H9 (cell line): ENCODE results near the gene ZFYVE19. TPM values are rescaled to one million over a fixed set of nuclear protein-coding genes. Genes with fewer than 3 reads are reported as not detected.
A peak's percentile ranks its signal among the peaks of the same experiment; 100 is the strongest.

Experiments
- DNase-seq: peaks from one replicate; pipeline ENCODE4 v3.0.0-alpha.2; 2017
- H2AFZ ChIP-seq: one replicate; pipeline ENCODE4 v1.6.1; 2013; ENCODE audit warnings: mild to moderate bottlenecking, low read length, control low read depth, moderate library complexity
- H2AK5ac ChIP-seq: 2 replicates; pipeline ENCODE4 v1.6.1; 2013; ENCODE audit warnings: low read length, control low read depth, mixed read lengths; ENCODE audit not compliant: insufficient read length
- H2BK120ac ChIP-seq: one replicate; pipeline ENCODE4 v1.6.1; 2013; ENCODE audit warnings: low read depth, mild to moderate bottlenecking, low read length, control low read depth, inconsistent platforms; ENCODE audit not compliant: poor library complexity, severe bottlenecking
- H2BK12ac ChIP-seq: 2 replicates; pipeline ENCODE4 v1.6.1; 2013; ENCODE audit warnings: low read length, control low read depth, mixed read lengths, low read depth; ENCODE audit not compliant: insufficient read length
- H2BK15ac ChIP-seq: 2 replicates; pipeline ENCODE4 v1.6.1; 2013; ENCODE audit warnings: low read depth, low read length, control low read depth
- H2BK20ac ChIP-seq: one replicate; pipeline ENCODE4 v1.6.1; 2013; ENCODE audit warnings: low read depth, mild to moderate bottlenecking, low read length, control low read depth, inconsistent platforms; ENCODE audit not compliant: poor library complexity, severe bottlenecking
- H2BK5ac ChIP-seq: 2 replicates; pipeline ENCODE4 v1.6.1; 2013; ENCODE audit warnings: low read length, control low read depth, mixed read lengths; ENCODE audit not compliant: insufficient read length
- H3K14ac ChIP-seq: 2 replicates; pipeline ENCODE4 v1.6.1; 2013; ENCODE audit warnings: low read length, control low read depth; ENCODE audit not compliant: insufficient read depth
- H3K18ac ChIP-seq: 2 replicates; pipeline ENCODE4 v1.6.1; 2013; ENCODE audit warnings: low read depth, mild to moderate bottlenecking, mixed read lengths, low read length, control low read depth; ENCODE audit not compliant: insufficient read length
- H3K23ac ChIP-seq: 2 replicates; pipeline ENCODE4 v1.6.1; 2013; ENCODE audit warnings: low read length, control low read depth, mixed read lengths, low read depth; ENCODE audit not compliant: insufficient read length
- H3K23me2 ChIP-seq: 2 replicates; pipeline ENCODE4 v1.6.1; 2013; ENCODE audit warnings: low read depth, mild to moderate bottlenecking, mixed read lengths, low read length, control low read depth; ENCODE audit not compliant: insufficient read length, poor library complexity, severe bottlenecking
- H3K27ac ChIP-seq: 2 replicates; pipeline ENCODE4 v1.5.1; 2013; ENCODE audit warnings: low read length, control low read depth, mixed read lengths, low read depth; ENCODE audit not compliant: insufficient read length
- H3K27me3 ChIP-seq: 2 replicates; pipeline ENCODE4 v1.6.1; 2013; ENCODE audit warnings: low read length, control low read depth, inconsistent platforms; ENCODE audit not compliant: insufficient read depth
- H3K4ac ChIP-seq: 2 replicates; pipeline ENCODE4 v1.6.1; 2013; ENCODE audit warnings: low read depth, mild to moderate bottlenecking, control low read depth, inconsistent platforms, low read length, moderate library complexity
- H3K4me1 ChIP-seq: 2 replicates; pipeline ENCODE4 v1.6.1; 2013; ENCODE audit warnings: low read length, control low read depth, inconsistent platforms; ENCODE audit not compliant: insufficient read depth
- H3K4me2 ChIP-seq: 2 replicates; pipeline ENCODE4 v1.6.1; 2013; ENCODE audit warnings: low read length, control low read depth, mixed read lengths; ENCODE audit not compliant: insufficient read length, insufficient read depth
- H3K56ac ChIP-seq: 2 replicates; pipeline ENCODE4 v1.6.1; 2013; ENCODE audit warnings: low read depth, mild to moderate bottlenecking, mixed read lengths, low read length, control low read depth; ENCODE audit not compliant: insufficient read length
- H3K79me1 ChIP-seq: 2 replicates; pipeline ENCODE4 v1.6.1; 2013; ENCODE audit warnings: low read depth, mild to moderate bottlenecking, moderate library complexity, low read length, control low read depth, inconsistent platforms; ENCODE audit not compliant: insufficient read depth, poor library complexity, severe bottlenecking
- H3K79me2 ChIP-seq: 2 replicates; pipeline ENCODE4 v1.6.1; 2013; ENCODE audit warnings: low read length, control low read depth, inconsistent platforms; ENCODE audit not compliant: insufficient read depth
- H3K9ac ChIP-seq: 2 replicates; pipeline ENCODE4 v1.6.1; 2013; ENCODE audit warnings: low read length, control low read depth, mixed read lengths; ENCODE audit not compliant: insufficient read length; ENCODE audit errors: extremely low read depth
- H3K9me3 ChIP-seq: one replicate; pipeline ENCODE4 v1.6.1; 2013; ENCODE audit warnings: low read depth, low read length, inconsistent platforms; ENCODE audit not compliant: control insufficient read depth
- H3T11ph ChIP-seq: one replicate; pipeline ENCODE4 v1.6.1; 2013; ENCODE audit warnings: mild to moderate bottlenecking, low read length, control low read depth, inconsistent platforms
- H4K20me1 ChIP-seq: one replicate; pipeline ENCODE4 v1.6.1; 2013; ENCODE audit not compliant: control insufficient read depth, insufficient read length, insufficient read depth
- H4K5ac ChIP-seq: 2 replicates; pipeline ENCODE4 v1.6.1; 2013; ENCODE audit warnings: low read depth, mild to moderate bottlenecking, mixed read lengths, low read length, control low read depth; ENCODE audit not compliant: insufficient read length
- H4K8ac ChIP-seq: replicated peaks from 2 replicates; pipeline ENCODE4 v1.6.1; 2013; ENCODE audit warnings: low read length, control low read depth, mixed read lengths, low read depth; ENCODE audit not compliant: insufficient read length
- H4K91ac ChIP-seq: 2 replicates; pipeline ENCODE4 v1.6.1; 2013; ENCODE audit warnings: low read depth, mild to moderate bottlenecking, moderate library complexity, mixed read lengths, low read length, control low read depth; ENCODE audit not compliant: insufficient read length
- H3K27ac Mint-ChIP-seq, 3 experiments: 2 replicates in 2 of 3; 3 replicates in 1 of 3; pipeline ENCODE4 v1.8.0; 2020 to 2021; ENCODE audit warnings: mixed read lengths in 3 of 3, mild to moderate bottlenecking in 1 of 3, moderate library complexity in 1 of 3
- H3K27me3 Mint-ChIP-seq: 2 replicates; pipeline ENCODE4 v1.8.0; 2021; ENCODE audit warnings: low read depth, mild to moderate bottlenecking, moderate library complexity, mixed read lengths
- H3K36me3 Mint-ChIP-seq, 3 experiments: 2 replicates in 2 of 3; 3 replicates in 1 of 3; pipeline ENCODE4 v1.8.0; 2020 to 2021; ENCODE audit warnings: low read depth in 3 of 3, mixed read lengths in 3 of 3; ENCODE audit not compliant: insufficient read depth in 1 of 3
- H3K4me1 Mint-ChIP-seq, 2 experiments: 2 replicates each; pipeline ENCODE4 v1.8.0; 2020; ENCODE audit warnings: mixed read lengths in 2 of 2
- H3K4me3 Mint-ChIP-seq, 2 experiments: 2 replicates in 1 of 2; 3 replicates in 1 of 2; pipeline ENCODE4 v1.8.0; 2020 to 2021; ENCODE audit warnings: mild to moderate bottlenecking in 2 of 2, mixed read lengths in 2 of 2, moderate library complexity in 1 of 2
- H3K9me3 Mint-ChIP-seq, 2 experiments: 2 replicates in 1 of 2; 3 replicates in 1 of 2; pipeline ENCODE4 v1.8.0; 2020; ENCODE audit warnings: mild to moderate bottlenecking in 2 of 2, mixed read lengths in 2 of 2, moderate library complexity in 1 of 2
- WGBS: extraction: QIAGEN DNeasy Blood & Tissue Kit; methylation state at CpG from one replicate; pipeline ENCODE4 v1.1.7; 2013; ENCODE audit warnings: missing lambda C conversion rate, low lambda C conversion rate, mixed read lengths; ENCODE audit not compliant: insufficient read length; ENCODE audit errors: extremely low coverage; 5-methylcytosine and 5-hydroxymethylcytosine counted together
- total RNA-seq: library from RNA; stranded (reverse); gene quantifications from 2 replicates; pipeline ENCODE4 v1.2.1, GENCODE V29; 2021
- TF ChIP-seq, protein P1 (sequence below): fragments of 200-600 bp; sonication (generic); conservative IDR thresholded peaks from 3 replicates; pipeline ENCODE4 v1.8.0; 2021; ENCODE audit warnings: antibody characterized with exemption, mild to moderate bottlenecking

ZFYVE19 gene
- total RNA-seq, 1 experiment from 2014 or later, result 11.3 TPM

- H4K8ac ChIP-seq, result no peak overlapping the region
- no peak for DNase-seq
- Mint-ChIP-seq H3K27me3 (no peaks in the 10 kb centered on the region; the same call in 1 of the 2 replicates), H3K27ac (peak overlapping the region in 1 of 3 experiments; percentile 58; a peak in 2 of 7 replicates), H3K36me3 (peaks cover 0 to 14% (median 0%) of the 10 kb centered on the region in 3 experiments; a peak in 3 of 7 replicates), H3K4me3 (0 out of 5 replicates have a peak overlapping the region, but pooled peaks of 1 of the 2 experiments have one; percentile 38), H3K4me1 (peaks cover 16 to 17% of the 10 kb centered on the region in 2 experiments), H3K9me3 (no peaks in the 10 kb centered on the region)
- WGBS, result no CpG with 5 or more reads among the region's 8 CpGs
- H3K23me2 ChIP-seq, result peaks cover 4% of the 10 kb centered on the region
- H3K79me2 ChIP-seq, result no peaks in the 10 kb centered on the region
- H2BK20ac ChIP-seq, result no peak overlapping the region
- H4K91ac ChIP-seq, result no peak overlapping the region
- H3K14ac ChIP-seq, result no peak overlapping the region
- H2BK120ac ChIP-seq, result no peak overlapping the region
- no peak overlapping the region for H2BK5ac ChIP-seq
- H3K9ac ChIP-seq, result no peak overlapping the region
- no peak overlapping the region for H3K23ac ChIP-seq
- no peak overlapping the region for H2AK5ac ChIP-seq
- no peaks in the 10 kb centered on the region for H3K9me3 ChIP-seq
- H3K4me2 ChIP-seq, result no peak overlapping the region
- H3K18ac ChIP-seq, result no peak overlapping the region
- no peak overlapping the region for H2BK15ac ChIP-seq
- H4K5ac ChIP-seq, result no peak overlapping the region
- H3K56ac ChIP-seq, result no peak overlapping the region
- no peaks in the 10 kb centered on the region for H4K20me1 ChIP-seq
- no peak overlapping the region for H2BK12ac ChIP-seq
- no peak overlapping the region for H3K4ac ChIP-seq
- no peak overlapping the region for H3K27ac ChIP-seq
- H3K27me3 ChIP-seq, result no peaks in the 10 kb centered on the region
- TF ChIP-seq, protein P1, sequence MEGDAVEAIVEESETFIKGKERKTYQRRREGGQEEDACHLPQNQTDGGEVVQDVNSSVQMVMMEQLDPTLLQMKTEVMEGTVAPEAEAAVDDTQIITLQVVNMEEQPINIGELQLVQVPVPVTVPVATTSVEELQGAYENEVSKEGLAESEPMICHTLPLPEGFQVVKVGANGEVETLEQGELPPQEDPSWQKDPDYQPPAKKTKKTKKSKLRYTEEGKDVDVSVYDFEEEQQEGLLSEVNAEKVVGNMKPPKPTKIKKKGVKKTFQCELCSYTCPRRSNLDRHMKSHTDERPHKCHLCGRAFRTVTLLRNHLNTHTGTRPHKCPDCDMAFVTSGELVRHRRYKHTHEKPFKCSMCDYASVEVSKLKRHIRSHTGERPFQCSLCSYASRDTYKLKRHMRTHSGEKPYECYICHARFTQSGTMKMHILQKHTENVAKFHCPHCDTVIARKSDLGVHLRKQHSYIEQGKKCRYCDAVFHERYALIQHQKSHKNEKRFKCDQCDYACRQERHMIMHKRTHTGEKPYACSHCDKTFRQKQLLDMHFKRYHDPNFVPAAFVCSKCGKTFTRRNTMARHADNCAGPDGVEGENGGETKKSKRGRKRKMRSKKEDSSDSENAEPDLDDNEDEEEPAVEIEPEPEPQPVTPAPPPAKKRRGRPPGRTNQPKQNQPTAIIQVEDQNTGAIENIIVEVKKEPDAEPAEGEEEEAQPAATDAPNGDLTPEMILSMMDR, result no peak
- H3K4me1 ChIP-seq, result peaks cover 3% of the 10 kb centered on the region
- H3K79me1 ChIP-seq, result no peaks in the 10 kb centered on the region
- H3T11ph ChIP-seq, result no peak overlapping the region
- no peak overlapping the region for H2AFZ ChIP-seq
These were observed 2.1 kb downstream of the ZFYVE19 start for GRCh38 chr15:40808861-40809450.
